Measurements from ENCODE around the gene NDE1.
A peak's percentile ranks its signal among the peaks of the same experiment; 100 is the strongest.

Gene NDE1

DNA sequence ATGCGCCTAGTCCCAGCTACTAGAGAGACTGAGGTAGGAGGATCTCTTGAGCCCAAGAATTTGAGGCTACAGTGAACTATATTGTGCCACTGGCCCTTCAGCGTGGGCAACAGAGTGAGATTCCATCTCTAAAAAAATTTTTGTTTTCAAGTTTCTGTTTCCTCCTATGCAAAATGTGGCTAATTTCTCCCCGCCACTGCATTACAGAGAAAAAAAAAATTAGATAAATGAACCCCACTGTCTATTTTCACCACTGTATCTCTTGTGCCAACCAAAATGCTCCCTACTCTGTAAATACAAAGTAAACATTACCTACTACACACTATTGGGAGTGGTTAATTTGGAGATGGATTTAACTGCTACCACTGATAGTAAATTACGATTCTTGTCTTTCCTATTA is 9.1 kb upstream of the NDE1 start:
- TF ChIP-seq REST (IDR thresholded peaks at IDR 0.05; ENCODE audit: low read depth) = no peak
- no peak for TF ChIP-seq CEBPB (IDR thresholded peaks at IDR 0.05)
- TF ChIP-seq, protein P1, sequence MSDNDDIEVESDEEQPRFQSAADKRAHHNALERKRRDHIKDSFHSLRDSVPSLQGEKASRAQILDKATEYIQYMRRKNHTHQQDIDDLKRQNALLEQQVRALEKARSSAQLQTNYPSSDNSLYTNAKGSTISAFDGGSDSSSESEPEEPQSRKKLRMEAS (IDR thresholded peaks at IDR 0.05) = no peak
- TF ChIP-seq TEAD4 (IDR thresholded peaks at IDR 0.05) = no peak
- no peak for TF ChIP-seq EGR1 (IDR thresholded peaks at IDR 0.05)
- no peak for TF ChIP-seq YY1 (IDR thresholded peaks at IDR 0.05; ENCODE audit: low read depth)
- TF ChIP-seq ZBTB7A (IDR thresholded peaks at IDR 0.05; ENCODE audit: low read depth) = no peak
- no peak for TF ChIP-seq TAF1 (IDR thresholded peaks at IDR 0.05; ENCODE audit: low read depth)
- TF ChIP-seq, protein P2, sequence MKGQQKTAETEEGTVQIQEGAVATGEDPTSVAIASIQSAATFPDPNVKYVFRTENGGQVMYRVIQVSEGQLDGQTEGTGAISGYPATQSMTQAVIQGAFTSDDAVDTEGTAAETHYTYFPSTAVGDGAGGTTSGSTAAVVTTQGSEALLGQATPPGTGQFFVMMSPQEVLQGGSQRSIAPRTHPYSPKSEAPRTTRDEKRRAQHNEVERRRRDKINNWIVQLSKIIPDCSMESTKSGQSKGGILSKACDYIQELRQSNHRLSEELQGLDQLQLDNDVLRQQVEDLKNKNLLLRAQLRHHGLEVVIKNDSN (IDR thresholded peaks at IDR 0.05) = no peak
- TF ChIP-seq EP300 (IDR thresholded peaks at IDR 0.05; ENCODE audit: borderline replicate concordance) = no peak
- TF ChIP-seq TCF12 (IDR thresholded peaks at IDR 0.05; ENCODE audit: low read depth) = no peak
- TF ChIP-seq FOXM1 (IDR thresholded peaks at IDR 0.05; ENCODE audit: borderline replicate concordance, low read depth) = no peak

DNA sequence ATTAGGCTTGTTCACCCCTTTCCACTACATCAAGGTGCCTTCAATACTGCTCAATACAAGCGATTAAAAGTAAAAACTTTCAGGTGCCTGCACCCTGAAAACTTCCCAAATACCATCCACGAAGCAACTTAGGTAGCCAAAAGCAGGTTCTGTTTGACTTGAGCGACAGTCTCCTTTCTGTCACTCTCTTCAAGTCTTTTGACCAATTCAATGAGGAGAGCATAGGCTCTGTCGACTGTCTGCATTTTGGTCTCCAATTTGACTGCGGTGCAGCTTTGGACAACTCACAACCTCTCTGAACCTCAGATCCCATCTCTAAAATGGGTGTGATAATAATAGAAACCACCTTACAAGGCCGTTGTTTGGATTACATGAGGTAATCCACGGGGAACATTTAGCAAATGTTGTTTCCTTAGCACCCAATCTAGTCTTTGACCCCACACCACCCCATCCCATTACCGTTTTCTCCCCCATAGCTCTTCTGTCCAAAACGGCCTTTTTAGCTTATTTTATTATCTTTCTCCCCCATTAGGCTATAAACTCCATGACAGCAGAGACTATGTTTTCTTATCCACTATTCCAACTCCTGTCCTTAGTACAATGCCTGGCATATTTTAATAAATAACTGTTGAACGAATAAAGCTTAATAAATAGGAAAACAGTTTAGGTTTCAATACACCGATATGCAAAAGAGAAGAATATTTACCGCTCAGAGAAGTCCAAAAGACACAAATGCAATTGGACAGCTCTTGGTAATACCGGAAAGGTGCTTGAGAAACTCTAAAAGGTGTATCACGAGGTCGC is 8.1 kb upstream of the NDE1 start:
- TF ChIP-seq EP300 (IDR thresholded peaks at IDR 0.05; ENCODE audit: borderline replicate concordance) (no peak), EGR1 (IDR thresholded peaks at IDR 0.05) (no peak), TCF12 (IDR thresholded peaks at IDR 0.05; ENCODE audit: low read depth) (no peak), CEBPB (IDR thresholded peaks at IDR 0.05) (no peak), FOXM1 (IDR thresholded peaks at IDR 0.05; ENCODE audit: borderline replicate concordance, low read depth) (no peak), YY1 (IDR thresholded peaks at IDR 0.05; ENCODE audit: low read depth) (no peak), ZBTB7A (IDR thresholded peaks at IDR 0.05; ENCODE audit: low read depth) (no peak), NFIC (IDR thresholded peaks at IDR 0.05) (no peak), TAF1 (IDR thresholded peaks at IDR 0.05; ENCODE audit: low read depth) (no peak)
- TF ChIP-seq, protein P2 (IDR thresholded peaks at IDR 0.05) = no peak

DNA sequence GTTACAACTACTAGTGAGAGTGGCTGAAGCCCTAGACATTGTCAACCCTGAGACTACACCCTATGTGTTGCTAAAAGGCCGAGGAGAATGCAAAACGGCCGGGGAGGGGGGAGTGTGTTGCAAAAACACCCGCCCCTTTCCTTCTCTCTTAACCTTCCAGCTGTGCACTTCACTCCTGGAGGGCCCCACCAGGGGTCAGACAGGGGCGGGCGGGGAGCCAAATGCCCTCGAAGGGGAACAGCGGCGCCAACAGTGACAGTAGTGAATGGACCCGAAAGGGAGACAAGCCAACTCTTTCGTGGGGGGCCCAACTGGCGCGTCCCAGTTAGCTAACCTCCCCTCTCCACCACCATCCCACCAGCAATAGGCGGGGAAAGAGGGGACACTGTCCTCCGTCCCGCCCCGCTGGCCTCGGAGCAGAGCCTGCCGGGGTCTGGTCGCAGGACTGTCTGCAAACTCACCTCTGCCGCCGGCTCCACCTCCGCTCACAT is 7.4 kb upstream of the NDE1 start:
- peak; percentile 79 for TF ChIP-seq NFIC (IDR thresholded peaks at IDR 0.05)
- no peak for TF ChIP-seq EP300 (IDR thresholded peaks at IDR 0.05; ENCODE audit: borderline replicate concordance)
- no peak; the same call in 1 of the 2 replicates for TF ChIP-seq FOXM1 (IDR thresholded peaks at IDR 0.05; ENCODE audit: borderline replicate concordance, low read depth)
- no peak for TF ChIP-seq EGR1 (IDR thresholded peaks at IDR 0.05)
- no peak for TF ChIP-seq TAF1 (IDR thresholded peaks at IDR 0.05; ENCODE audit: low read depth)
- TF ChIP-seq CEBPB (IDR thresholded peaks at IDR 0.05) = 0 out of 2 replicates have a peak, but pooled peaks have one; percentile 41
- TF ChIP-seq, protein P2 (IDR thresholded peaks at IDR 0.05) = no peak
- TF ChIP-seq ZBTB7A (IDR thresholded peaks at IDR 0.05; ENCODE audit: low read depth) = peak; percentile 69; the same call in 1 of the 2 replicates
- 0 out of 2 replicates have a peak, but pooled peaks have one; percentile 24 for TF ChIP-seq TEAD4 (IDR thresholded peaks at IDR 0.05)
- TF ChIP-seq TCF12 (IDR thresholded peaks at IDR 0.05; ENCODE audit: low read depth) = no peak
- TF ChIP-seq RAD21 (IDR thresholded peaks at IDR 0.05; ENCODE audit: low read depth) = no peak
- no peak for TF ChIP-seq CREB1 (IDR thresholded peaks at IDR 0.05; ENCODE audit: low read depth)
- TF ChIP-seq, protein P1 (IDR thresholded peaks at IDR 0.05) = peak; percentile 58; the same call in 1 of the 2 replicates

DNA sequence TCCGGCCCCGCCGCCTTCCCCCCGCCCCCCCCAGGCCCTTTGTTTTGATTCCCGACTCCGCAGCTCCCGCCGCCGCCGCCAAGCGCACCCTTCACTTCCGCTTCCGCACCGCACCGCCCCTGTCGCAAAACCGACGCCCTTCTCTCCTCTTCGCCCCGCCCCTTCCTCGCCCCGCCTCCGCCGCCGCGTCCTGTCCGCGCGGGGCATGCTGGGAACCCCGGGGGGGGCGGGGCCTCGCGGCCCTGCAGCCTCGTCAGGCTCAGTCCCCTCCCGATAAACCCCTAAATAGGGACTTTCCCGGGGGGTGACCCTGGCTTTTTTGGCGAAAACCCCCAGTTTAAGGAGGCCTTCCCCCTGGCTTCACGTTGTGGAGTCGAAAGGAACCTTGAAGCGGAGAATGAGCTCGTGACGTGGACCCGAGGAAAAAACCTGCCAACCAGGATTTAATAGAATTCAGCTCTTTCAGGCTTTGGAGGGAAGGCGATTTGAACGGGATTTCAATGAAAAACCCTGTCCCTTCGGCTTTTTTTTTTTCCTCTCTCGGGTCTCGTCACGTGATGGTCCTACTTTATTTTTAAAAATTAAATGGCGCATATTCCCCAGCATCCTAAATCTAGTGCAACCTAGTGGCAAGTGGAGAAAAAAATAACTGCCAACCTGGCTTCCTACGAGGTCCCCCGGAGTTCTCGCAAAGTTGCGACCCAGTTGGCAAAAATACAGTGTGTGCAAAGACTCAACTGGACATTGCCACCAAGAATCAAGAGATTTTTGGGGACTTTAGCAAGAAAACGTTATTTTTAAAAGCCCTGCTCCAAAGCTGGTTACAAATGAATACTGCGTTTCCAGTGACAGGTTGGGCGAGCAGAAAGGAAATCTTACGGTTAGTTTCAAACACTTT is 6.7 kb upstream of the NDE1 start, which contains the start of gene MARF1:
TSS of gene MARF1 (minus strand) at position 107 of the 898 bp plus-strand sequence. CDS start 3,921 bp downstream, outside the sequence.
- TF ChIP-seq, protein P1 (IDR thresholded peaks at IDR 0.05) = peak; percentile 22; the same call in 1 of the 2 replicates
- TF ChIP-seq TAF1 (IDR thresholded peaks at IDR 0.05; ENCODE audit: low read depth) (peak; percentile 86), ZBTB7A (IDR thresholded peaks at IDR 0.05; ENCODE audit: low read depth) (0 out of 2 replicates have a peak, but pooled peaks have one; percentile 5), EGR1 (IDR thresholded peaks at IDR 0.05) (no peak), CREB1 (IDR thresholded peaks at IDR 0.05; ENCODE audit: low read depth) (peak; percentile 53; the same call in 1 of the 2 replicates), EP300 (IDR thresholded peaks at IDR 0.05; ENCODE audit: borderline replicate concordance) (no peak), TEAD4 (IDR thresholded peaks at IDR 0.05) (0 out of 2 replicates have a peak, but pooled peaks have one; percentile 3), FOXM1 (IDR thresholded peaks at IDR 0.05; ENCODE audit: borderline replicate concordance, low read depth) (peak; percentile 87; the same call in 1 of the 2 replicates)
- TF ChIP-seq, protein P2 (IDR thresholded peaks at IDR 0.05) = peak; percentile 90

- TF ChIP-seq TCF12 (IDR thresholded peaks at IDR 0.05; ENCODE audit: low read depth) (no peak), YY1 (IDR thresholded peaks at IDR 0.05; ENCODE audit: low read depth) (no peak), REST (IDR thresholded peaks at IDR 0.05; ENCODE audit: low read depth) (no peak)
- TF ChIP-seq, protein P2 (IDR thresholded peaks at IDR 0.05) = no peak
Observed at GRCh38 chr16:15643946-15644250, 6.1 kb upstream of the NDE1 start.
